SW 1271 (cell line): ENCODE results near the gene FBXL7.

Experiments used
- DNase-seq, 2 experiments: peaks; one replicate each; lab custom pipeline; 2025; lab: John Stamatoyannopoulos, UW

The FBXL7 gene

DNA sequence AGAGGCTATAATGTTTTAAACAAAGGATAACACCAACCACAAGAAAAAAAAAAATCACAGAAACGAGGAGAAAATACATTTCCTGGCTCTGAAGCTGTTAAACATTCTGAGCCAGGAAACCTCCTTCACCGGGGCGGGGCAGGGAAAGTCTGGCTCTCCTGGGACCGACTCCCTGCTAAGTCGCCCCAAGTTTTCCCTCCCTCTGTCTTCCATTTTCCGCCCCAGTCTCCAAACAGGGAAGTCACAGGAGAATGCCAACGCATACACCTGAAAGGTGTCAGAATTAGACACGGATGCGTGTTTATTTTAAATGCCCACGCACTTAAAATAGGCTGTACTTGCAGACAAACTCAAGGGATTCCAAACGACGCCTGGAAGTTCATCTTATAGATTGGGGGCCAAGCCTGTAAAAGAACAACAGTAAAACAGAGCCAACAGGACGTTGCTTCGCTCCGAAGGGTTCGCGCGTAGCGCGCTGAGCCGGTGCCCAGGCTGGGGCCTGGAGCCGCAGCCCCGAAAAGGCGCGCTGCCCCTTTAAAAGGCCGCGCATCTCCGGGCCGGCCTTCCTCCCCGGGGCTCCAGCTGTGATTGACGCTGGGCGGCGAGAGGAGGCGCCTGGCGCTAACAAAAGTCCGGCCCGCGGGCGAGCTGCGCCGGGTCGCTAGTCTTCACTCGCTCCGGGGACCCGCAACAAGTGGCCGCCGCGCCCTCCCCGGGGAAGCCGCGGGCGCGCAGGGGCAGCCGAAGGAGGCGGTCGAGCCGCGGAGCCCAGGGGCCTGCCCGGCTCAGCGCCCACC lies at the start of gene FBXL7:
Gene FBXL7 (plus strand): TSS at position 653 of the 797 bp plus-strand sequence.
- peak; percentile 46 to 75 for DNase-seq

DNA sequence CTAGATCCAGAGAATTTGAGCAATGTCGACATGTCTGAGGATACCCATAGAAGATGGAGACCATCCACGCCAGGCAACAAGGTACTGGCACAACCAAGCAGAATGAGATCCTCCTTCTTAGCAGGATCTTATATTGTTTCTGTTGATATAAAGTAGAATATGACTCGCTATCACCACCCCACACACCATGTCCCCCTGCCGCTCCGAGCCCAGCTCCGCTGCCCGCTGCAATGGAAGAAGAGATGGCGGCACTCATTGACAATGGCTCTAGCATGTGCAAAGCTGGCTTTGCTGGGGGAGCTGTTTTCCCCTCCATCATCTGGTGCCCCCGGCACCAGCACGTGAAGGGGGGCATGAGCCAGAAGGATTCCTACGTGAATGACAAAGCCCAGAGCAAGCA lies 49.5 kb upstream of the FBXL7 start:
- DNase-seq = no peak

DNA sequence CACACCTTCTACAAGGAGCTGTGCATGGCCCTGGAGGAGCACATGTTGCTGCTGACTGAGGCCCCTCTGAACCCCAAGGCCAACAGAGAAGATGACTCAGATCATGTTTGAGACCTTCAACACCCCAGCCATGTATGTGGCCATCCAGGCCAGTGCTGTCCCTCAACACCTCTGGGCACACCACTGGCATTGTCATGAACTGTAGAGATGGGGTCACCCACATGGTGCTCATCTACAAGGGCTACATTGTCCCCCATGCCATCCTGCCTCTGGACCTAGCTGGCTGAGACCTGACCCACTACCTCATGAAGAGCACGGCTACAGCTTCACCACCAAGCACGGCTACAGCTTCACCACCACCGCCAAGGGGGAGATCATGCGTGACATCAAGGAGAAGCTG lies 49.0 kb upstream of the FBXL7 start:
- no peak for DNase-seq

DNA sequence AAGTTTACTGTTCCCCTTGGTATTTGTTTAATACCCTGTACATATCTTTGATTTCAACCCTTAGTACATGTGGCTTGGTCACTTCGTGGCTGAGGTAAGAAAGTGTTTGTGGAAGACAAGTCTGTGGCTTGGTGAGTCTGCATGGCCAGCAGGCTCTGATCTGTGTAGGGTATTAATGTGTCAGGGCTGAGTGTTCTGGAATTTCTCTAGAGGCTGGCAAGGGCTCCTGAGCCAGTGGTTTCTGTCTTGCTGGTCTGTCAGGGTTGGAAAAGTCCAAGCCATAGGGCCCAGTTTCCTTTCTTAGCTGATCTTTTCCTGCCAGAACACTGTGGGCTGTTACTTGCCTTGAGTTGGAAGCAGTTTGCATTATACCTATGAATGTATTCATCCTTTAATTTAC lies 48.0 kb upstream of the FBXL7 start:
- no peak for DNase-seq

DNA sequence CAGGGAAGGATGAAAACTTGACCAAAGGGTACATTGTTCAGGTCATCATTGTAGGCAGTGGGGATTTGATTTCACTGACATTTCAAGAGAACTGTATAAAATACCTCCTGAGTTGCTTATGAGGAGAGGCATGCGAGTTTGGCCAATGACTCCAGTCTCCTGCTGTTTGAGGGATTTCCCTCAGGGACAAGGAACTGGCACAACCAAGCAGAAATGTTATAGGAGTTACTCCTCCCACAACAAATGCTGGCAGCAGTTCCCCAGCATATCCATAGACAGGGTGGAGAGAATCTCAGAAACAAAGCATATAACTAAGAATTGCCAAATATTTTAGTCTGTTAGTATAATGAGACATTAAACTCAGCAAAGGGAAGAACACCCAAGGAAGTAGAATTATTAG lies 47.2 kb upstream of the FBXL7 start:
- DNase-seq = no peak

DNA sequence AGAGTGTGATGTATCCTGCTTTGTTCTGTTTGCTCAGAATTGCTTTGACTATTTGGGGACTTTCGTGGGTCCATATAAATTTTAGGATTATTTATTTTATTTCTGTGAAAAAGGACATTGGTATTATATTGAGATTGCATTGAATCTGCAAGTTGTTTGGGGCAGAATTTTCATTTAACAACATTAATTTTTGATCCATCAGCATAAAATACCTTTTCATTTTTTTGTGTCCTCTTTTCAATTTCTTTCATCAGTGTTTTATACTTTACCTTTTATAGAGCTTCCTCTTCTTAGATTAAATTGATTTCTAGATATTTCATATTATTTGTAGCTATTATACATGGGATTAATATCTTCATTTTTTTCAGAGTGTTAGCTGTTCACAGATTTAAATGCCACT lies 40.8 kb upstream of the FBXL7 start:
- no peak for DNase-seq

DNA sequence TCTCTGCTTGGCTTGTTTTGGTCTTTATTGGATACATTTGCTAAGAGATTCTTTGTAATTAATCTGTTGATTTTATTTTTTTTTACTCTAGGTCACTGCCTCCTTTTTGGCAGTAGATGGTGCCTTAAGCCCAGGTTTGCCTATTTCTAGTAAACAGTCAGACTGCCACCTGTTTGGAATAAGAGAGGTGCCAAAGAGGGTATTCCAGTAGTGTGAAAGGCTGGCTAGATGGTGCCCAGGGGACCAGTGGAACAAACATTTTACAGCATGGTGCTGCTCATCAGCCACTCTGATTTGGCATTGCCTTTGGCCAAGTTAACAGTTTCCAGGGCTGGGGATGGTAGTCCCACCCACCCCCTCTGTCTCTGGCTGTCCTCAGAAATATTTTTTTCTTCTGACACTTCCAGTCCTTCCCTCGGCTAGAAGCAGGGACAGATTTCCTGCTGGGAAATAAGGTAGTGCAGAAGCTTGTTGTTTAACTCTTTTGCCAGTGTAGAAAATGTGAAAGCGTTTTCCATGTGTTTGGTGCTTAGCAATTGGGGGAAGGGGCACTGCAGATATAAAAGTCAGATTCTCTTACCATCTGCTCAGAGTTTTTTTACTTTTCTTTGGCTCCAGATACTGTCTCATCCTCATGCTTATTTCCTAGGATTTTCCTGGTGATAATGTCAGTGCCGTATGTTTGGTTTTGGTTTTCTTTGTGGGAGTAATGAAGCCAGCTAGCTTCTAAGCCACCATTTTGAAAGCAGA lies 36.6 kb upstream of the FBXL7 start:
- DNase-seq = peak in 1 of 2 experiments; percentile 33

DNA sequence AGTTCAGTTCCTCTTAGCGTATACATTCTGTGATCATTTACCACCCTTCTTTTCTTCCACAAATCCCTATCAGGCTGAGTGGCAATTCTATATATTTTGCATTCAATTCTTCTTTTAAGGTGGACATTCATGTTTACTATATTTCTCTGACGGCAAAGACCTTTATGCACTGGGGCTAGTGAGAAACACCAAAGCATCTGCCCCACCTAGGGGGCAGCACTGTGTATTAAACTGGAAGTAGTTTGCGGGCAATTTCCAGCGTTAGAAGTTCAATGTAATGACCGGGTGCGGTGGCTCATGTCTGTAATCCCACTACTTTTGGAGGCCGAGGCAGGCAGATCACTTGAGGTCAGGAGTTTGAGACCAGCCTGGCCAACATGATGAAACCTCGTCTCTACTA lies 27.9 kb upstream of the FBXL7 start:
- DNase-seq = no peak

DNA sequence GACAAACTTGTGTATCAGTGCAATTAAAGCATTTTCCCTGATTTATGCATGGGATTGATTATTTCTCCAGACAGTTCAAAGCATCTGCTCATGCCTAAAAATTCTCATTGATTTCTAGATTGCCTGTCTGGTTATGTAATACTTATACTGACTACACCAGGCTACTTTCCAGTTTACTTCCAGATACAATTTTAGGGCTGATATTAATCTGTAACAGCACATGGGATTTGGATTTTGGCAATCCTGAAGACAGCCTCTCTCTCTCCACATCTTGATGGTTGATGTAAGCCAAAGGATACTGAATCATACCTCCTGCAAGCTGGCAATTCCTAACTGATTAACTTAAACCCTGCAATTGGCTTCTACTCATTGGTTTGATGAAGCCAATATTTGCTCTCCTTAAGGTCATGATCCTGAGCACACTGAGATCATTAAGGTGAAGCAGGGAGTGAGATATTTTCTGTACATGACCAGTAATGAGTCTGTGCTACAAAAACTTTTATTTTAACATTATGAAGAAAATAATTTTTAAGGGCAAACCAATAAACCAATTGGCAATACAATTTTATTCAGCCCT lies 25.7 kb upstream of the FBXL7 start:
- DNase-seq = no peak

DNA sequence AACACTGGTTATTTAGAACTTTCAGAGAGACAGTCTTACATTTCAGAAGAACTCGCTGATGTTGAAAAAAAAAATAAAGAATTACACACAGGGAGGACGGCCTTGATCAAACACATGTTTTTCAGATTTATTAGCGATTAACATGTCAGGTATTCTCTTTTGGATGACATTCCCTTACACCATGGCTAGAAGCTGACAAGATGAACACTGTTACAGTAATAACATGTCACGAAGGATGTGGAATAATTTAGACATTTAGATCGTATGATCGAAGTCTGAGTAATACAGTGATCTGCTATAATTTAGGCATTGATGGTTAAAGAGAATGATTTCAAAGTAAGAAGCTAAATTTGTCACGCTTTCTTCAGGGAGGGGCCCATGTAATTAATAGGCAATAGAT lies 24.6 kb upstream of the FBXL7 start:
- no peak for DNase-seq

DNA sequence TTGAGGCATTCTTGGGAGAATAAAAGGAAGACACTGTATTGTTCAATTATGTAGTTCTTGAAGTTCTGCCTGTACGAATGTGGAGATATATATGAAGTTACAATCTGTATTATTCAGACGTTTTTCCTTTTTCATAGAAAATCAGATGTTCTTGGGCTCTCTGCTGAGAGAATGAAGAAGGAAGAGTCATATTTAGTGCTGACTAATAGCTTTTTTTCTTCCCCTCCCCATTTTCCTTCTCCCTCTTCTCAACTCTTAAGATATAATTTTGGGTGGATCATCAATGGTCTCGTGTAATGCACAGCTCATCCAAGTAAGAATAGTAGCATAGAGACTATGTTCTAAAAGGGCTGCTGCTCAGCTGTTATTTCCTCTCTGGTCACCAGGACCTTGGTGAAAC lies 23.0 kb upstream of the FBXL7 start:
- no peak for DNase-seq

DNA sequence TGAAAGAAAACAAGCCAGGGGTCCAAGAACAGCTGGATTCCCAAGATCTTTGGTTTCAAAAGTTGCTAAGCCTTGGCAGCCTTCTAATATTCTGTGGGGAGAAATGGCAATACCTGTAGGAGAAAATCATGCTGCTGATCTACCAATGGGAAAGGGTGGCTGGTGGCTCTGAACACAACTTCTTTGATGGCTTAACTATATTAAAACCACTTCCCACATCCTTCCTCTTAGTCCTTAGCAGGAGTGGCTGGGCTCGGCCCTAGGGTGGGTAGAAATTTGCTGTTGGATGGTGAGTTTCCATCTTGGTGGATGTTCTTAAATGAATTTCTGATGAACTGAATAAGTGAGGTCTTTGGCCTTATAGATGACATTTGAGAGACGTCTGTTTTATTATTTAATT lies 19.5 kb upstream of the FBXL7 start:
- DNase-seq = no peak

DNA sequence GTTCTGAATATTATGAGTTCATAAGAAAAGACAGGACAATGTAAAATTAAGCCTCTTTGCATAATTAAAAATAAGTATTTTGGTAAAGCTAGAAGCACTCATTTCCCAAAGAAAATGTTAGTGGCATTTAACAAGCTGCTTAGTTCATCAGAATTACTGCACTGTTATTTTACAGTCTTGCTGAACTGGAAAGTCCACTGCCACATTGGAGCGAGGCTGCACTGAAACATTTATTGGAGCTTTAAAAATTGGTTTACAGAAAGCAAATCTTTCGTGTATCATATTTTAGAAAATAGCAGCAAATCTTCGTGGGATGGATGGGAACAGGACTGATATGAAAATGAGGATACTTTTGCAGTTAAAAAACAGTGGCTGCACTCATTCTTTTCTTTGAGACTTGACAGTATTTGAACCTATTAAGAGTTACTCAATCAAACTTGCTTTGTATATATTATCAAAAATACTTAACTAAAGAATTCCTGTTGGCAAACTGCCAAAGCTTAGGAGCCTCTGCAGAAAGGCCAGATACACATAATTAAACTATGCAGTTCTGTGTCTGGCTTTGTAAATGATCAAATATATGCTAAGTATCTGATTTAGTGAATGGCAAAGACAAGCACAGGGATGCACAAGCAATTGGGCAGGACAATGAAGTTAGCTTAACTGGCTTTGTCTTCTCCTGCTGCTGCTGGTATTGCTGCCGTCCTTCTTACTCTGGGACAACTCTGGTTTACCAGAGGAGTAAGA lies 16.5 kb upstream of the FBXL7 start:
- no peak for DNase-seq

DNA sequence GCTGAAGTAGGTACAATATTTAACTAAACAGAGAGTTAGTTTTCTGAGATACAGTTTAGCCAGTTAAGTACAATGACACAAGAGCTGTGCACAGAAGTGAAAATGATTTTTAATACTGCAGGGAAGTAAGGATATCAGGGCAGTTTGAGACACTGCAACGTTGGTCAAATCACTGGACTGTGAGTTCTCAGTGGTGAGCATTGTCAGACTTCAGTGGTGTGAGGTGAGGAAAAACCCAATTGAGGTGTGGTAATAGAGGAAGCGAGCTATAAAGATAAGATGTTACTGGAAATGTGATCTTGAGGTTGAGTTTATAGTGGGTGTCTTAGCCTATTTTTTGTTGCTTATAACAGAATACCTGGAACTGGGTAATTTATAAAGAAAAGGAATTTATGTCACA lies 12.8 kb upstream of the FBXL7 start:
- DNase-seq = no peak

DNA sequence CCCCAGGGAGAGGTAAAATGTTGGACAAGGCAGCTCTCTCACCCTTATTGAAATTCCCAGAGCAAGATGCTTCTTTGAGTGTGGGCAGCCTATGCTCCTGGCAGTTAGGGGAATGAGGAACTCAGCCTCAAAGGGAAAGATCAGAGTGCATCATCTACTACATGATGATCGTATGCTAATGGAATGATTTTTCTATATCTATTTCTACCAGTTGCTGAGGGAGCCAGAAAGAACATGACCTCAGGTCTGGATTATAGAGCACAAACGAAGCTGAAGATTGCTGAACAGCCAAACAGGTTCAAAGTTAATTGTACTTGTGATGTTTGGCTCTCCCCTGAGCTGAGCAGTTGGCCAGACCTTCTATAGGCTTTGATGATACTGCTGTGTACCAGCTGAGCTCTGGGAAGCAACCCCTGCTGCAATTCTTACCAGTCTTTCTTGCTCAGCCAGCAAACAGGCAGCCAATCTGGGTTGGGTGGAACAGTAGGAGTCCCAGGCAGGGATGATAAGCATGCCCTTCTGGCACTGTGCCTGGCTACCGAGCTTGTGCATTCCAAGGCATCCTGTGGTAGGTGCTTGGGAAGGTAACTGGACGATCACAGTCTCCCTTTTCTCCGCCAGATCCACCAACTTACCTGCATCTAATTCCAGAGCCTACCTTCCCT lies 10.3 kb upstream of the FBXL7 start:
- no peak for DNase-seq

DNA sequence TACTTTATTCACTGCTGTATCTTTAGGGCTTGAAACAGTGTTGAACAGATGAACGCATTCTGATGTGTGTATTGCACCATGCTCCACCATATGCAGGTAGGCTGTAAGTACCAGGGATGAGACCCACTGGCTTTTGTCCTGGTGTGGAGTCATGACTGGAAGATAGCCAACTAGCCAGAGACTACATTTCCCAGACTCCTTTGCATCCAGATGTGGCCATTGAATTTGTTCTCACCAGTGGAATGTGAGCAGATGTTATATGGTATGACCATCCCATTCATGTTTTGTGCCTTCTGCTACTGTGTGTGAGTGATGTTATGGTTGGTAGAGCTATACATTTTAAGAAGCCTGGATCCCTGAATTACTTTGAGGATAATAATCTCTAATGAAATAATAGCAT lies 7.4 kb upstream of the FBXL7 start:
- no peak for DNase-seq

DNA sequence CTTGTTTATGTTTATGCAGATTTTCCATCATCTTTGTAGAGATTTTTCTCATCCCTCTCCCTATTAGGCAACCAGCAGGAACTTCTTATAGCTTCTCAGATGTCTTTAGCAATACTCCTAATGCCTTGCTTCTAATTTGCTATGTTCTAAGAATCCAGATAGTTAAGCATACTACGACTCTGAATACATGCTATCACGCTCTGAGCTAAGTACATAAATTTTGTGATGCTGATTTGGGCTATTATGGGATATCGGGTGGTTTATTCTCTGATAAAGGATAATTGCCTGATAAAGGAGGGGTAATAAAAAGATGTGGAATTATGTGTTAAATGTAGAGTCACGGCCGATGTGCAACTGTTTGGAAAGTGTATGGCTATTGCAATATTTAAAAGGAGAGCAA lies 6.5 kb upstream of the FBXL7 start:
- DNase-seq = no peak

DNA sequence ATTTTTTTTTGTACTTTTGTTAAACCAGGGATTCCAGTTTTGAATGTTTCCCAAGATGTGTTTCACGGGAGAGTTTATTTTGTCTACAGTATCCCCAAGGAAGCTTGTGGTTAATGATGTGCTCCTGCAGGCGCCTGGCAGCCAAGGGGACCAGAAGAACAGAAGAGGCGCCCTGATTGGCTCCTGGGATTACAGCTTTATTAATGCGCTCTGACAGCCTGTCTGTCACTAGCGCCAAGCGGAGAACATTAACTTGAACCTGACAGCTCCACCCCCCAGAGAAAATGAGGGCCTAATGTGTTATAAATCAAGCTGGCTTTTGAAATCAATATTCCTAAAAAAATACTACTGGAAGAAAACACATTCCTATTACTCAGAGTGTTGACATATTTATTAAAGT lies 5.0 kb upstream of the FBXL7 start:
- DNase-seq = no peak

DNA sequence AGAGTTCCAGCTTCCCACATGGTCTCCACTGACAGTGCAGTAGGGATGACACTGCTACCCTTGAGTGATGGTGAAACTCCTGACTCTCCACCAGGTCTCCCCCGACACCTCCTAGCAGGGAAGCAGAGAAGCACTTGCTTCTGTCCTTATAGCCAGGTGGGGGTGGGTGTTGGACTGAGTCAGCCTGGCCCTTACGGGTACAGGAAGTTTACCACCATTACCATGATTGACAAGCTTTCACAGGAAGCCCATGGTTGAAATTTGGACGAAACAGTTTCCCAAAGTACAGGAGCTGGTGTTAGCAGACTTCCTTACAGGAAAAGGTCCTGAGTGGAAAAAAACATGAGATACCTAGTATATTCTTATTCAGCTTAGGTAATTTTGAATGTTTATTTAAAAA lies 3.1 kb upstream of the FBXL7 start:
- no peak for DNase-seq

DNA sequence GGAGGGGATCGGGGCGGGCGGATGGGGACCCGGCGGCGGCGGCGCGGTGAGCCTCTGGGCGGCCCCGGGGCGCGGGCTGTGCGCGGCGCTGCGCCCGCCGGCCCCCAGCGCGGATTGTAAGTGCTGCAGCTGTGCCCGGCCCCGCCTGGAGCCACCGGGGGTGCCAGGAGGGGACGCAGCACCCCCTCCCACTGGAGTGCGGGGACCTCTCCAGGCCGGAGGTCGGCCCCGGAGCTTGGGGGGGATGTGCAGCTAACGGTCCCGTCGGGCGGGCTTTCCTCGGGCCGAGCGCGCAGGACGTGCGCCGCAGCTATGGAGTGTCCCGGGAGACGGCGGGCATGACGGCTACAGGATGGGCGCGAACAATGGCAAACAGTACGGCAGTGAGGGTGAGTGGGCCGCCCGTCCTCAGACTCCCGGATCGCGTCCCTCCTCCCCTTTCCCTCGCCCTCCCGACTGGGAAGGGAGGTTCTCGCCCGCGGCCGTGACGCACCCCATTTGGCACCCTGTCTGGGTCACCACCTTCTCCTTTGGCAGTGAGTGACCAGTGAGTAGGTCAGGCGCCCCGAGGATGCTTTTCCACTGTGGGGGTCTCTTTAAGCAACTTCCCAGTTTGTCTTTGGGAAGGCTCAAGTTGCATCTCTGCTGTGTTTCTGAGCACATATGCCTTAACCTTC lies 483 bp downstream of the FBXL7 start:
- DNase-seq = peak; percentile 28 to 43

DNA sequence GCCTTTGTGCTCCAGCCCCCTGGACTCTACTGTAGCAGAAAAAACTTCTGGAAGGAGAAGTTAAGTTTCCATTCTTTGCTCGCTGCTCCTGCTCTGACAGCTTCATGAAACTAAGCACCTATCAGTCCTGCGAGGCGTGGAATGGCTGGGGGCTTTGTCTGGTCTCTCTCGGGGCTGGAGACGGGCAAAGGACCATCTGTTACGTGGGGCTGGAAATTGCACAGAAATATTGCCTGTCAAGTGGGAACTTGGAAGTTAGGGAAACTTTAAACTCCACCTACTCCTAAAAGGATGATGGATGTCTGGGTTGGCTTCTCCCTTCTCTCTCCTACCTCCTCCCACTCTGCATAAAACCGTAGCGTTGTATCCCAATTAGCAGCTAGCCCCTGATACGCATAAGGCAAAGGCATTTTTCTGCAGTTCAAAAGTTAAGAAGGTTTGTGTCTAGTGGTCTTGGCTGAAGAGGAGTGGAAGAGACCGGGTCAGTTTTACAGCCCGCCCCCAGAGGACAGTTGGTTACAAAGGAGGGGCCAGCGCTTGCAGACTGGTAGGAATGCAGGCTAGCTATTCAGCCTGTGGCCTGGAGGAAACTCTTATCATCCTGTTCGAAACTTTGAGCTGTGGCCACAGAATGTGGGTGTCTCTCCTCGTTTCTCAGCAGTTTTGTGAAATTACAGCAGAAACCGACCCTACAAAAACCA lies 1.3 kb downstream of the FBXL7 start:
- DNase-seq = peak; percentile 60 to 89
